MM.1S (cell line): ENCODE measurements around the gene RUNX1.

Experiments
- DNase-seq: peaks from one replicate; pipeline ENCODE4 v3.0.0-alpha.2; 2015
- H2AFZ ChIP-seq: fragments of 300-600 bp; sonication (generic); 2 replicates; pipeline ENCODE4 v1.6.0; 2016; ENCODE audit warnings: antibody characterized with exemption, low read length
- H3F3A ChIP-seq: fragments of 300-600 bp; sonication (generic); 2 replicates; pipeline ENCODE4 v1.6.1; 2016; ENCODE audit warnings: mild to moderate bottlenecking, antibody characterized with exemption, low read length, moderate library complexity, mixed read lengths; ENCODE audit not compliant: insufficient read depth
- H3K27ac ChIP-seq: fragments of 300-600 bp; sonication (generic); 2 replicates; pipeline ENCODE4 v1.5.1; 2016; ENCODE audit warnings: mild to moderate bottlenecking, low read length
- H3K27me3 ChIP-seq: fragments of 300-600 bp; sonication (generic); replicated peaks from 2 replicates; pipeline ENCODE4 v1.6.0; 2016; ENCODE audit warnings: low read length; ENCODE audit not compliant: insufficient read depth
- H3K36me3 ChIP-seq: fragments of 300-600 bp; sonication (generic); replicated peaks from 2 replicates; pipeline ENCODE4 v1.6.1; 2016; ENCODE audit warnings: mild to moderate bottlenecking, low read length, mixed read lengths; ENCODE audit not compliant: insufficient read depth
- H3K4me1 ChIP-seq: fragments of 300-600 bp; sonication (generic); 2 replicates; pipeline ENCODE4 v1.6.1; 2016; ENCODE audit warnings: low read length, mixed read lengths
- H3K4me2 ChIP-seq: fragments of 300-600 bp; sonication (generic); 2 replicates; pipeline ENCODE4 v1.6.0; 2016; ENCODE audit warnings: low read depth, low read length
- H3K4me3 ChIP-seq: fragments of 300-600 bp; sonication (generic); 2 replicates; pipeline ENCODE4 v1.5.1; 2016; ENCODE audit warnings: low read length, mixed read lengths
- H3K79me2 ChIP-seq: fragments of 300-600 bp; sonication (generic); 2 replicates; pipeline ENCODE4 v1.6.1; 2016; ENCODE audit warnings: mixed run types, low read length, mixed read lengths
- H3K9ac ChIP-seq: fragments of 300-600 bp; sonication (generic); 2 replicates; pipeline ENCODE4 v1.6.1; 2016; ENCODE audit warnings: low read length, mixed read lengths
- H3K9me2 ChIP-seq: fragments of 300-600 bp; sonication (generic); replicated peaks from 2 replicates; pipeline ENCODE4 v1.6.1; 2016; ENCODE audit warnings: mild to moderate bottlenecking, low read length, mixed read lengths; ENCODE audit not compliant: insufficient read depth
- H3K9me3 ChIP-seq: fragments of 300-600 bp; sonication (generic); replicated peaks from 2 replicates; pipeline ENCODE4 v1.6.1; 2016; ENCODE audit warnings: mild to moderate bottlenecking, low read length, mixed read lengths; ENCODE audit not compliant: insufficient read depth
- H4K20me1 ChIP-seq: fragments of 300-600 bp; sonication (generic); 2 replicates; pipeline ENCODE4 v1.6.1; 2016; ENCODE audit warnings: mild to moderate bottlenecking, low read length, moderate library complexity, mixed read lengths; ENCODE audit not compliant: insufficient read depth
- EZH2 ChIP-seq: fragments of 300-600 bp; sonication (generic); optimal IDR thresholded peaks from 2 replicates; pipeline ENCODE3; 2017; ENCODE audit warnings: low read depth, mild to moderate bottlenecking, antibody characterized with exemption, low read length, mixed read lengths
- EZH2phosphoT487 ChIP-seq: fragments of 300-600 bp; sonication (generic); IDR thresholded peaks from 2 replicates; pipeline ENCODE4 v1.6.1; 2018; ENCODE audit warnings: antibody characterized with exemption, low read length
- TF ChIP-seq, protein P1 (sequence below): fragments of 300-600 bp; sonication (generic); IDR thresholded peaks from 2 replicates; pipeline ENCODE4 v1.5.1; 2016; ENCODE audit warnings: antibody characterized with exemption, low read length, mixed read lengths

RUNX1 gene

DNA sequence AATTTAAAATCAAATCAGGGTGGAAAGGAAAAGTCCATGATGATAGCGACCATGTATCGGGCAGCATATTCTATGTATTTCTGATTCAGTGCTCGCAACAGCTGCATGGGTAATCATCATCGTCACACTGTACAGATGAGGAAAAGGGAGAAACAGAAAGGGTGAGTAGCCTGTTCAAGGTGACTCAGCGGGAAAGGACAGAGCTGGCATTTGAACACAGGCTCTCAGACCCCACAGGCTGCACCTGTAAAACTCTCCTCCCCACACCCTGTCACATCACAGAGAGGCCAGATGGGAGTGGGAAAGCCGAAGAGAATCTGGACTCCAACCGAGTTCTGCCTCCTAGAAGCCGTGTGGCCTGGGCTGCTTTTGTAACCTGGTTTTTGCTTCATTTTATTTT, 14.0 kb downstream of the RUNX1 start:
- DNase-seq = no peak
- Histone ChIP-seq H3F3A (no peaks in the 10 kb centered on the region), H3K9ac (no peak overlapping the region), H3K36me3 (no peaks in the 10 kb centered on the region), H4K20me1 (no peaks in the 10 kb centered on the region), H3K27ac (no peak overlapping the region), H3K4me1 (no peaks in the 10 kb centered on the region), H3K4me2 (no peak overlapping the region), H3K27me3 (no peaks in the 10 kb centered on the region), H3K9me3 (no peaks in the 10 kb centered on the region), H2AFZ (no peak overlapping the region), H3K9me2 (no peaks in the 10 kb centered on the region), H3K4me3 (no peak overlapping the region), H3K79me2 (no peaks in the 10 kb centered on the region)
- TF ChIP-seq, protein P1, sequence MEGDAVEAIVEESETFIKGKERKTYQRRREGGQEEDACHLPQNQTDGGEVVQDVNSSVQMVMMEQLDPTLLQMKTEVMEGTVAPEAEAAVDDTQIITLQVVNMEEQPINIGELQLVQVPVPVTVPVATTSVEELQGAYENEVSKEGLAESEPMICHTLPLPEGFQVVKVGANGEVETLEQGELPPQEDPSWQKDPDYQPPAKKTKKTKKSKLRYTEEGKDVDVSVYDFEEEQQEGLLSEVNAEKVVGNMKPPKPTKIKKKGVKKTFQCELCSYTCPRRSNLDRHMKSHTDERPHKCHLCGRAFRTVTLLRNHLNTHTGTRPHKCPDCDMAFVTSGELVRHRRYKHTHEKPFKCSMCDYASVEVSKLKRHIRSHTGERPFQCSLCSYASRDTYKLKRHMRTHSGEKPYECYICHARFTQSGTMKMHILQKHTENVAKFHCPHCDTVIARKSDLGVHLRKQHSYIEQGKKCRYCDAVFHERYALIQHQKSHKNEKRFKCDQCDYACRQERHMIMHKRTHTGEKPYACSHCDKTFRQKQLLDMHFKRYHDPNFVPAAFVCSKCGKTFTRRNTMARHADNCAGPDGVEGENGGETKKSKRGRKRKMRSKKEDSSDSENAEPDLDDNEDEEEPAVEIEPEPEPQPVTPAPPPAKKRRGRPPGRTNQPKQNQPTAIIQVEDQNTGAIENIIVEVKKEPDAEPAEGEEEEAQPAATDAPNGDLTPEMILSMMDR = no peak
- TF ChIP-seq EZH2phosphoT487 = no peak

DNA sequence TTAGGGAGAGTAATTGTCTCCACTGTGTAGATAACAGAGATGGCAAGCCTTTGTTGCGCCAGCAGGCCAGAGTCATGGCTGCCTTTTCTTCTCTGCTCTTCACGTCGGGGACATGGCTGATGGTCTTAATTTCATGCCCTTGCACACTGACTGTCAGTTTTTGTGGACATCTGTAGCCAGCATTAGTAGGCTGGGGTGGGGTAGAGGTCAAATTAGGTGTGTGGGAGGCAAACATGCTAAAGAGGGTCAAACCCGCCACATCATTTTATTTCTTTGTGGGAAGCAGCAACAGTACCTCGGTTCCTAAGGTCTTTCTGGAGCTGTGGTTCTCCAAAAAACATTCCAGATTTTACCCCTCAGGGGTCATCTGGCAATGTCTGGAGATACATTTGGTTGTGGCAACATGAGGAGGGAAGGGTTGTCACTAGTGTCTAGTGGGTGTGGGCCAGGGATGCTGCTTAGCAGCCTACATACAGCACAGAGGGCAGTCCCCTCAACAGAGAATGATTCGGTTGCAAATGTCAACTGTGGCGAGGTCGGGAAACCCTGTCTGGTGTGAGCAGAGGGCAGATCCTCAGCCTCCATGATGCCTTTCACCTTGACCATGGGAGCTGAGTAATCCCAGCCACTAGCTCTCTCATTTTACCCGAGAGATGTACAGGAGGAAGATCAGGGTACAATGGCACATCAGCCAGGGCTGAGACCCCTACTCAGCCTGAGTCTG, 14.7 kb downstream of the RUNX1 start:
- no peaks in the 10 kb centered on the region for H3K79me2 ChIP-seq
- H3K4me1 ChIP-seq = no peaks in the 10 kb centered on the region
- H4K20me1 ChIP-seq = no peaks in the 10 kb centered on the region
- TF ChIP-seq EZH2 (no peak), EZH2phosphoT487 (no peak)
- TF ChIP-seq, protein P1 = no peak
- no peaks in the 10 kb centered on the region for H3F3A ChIP-seq
- H3K4me2 ChIP-seq = no peak overlapping the region
- no peaks in the 10 kb centered on the region for H3K9me3 ChIP-seq
- no peaks in the 10 kb centered on the region for H3K9me2 ChIP-seq
- H2AFZ ChIP-seq = no peak overlapping the region
- no peak overlapping the region for H3K9ac ChIP-seq
- no peak overlapping the region for H3K4me3 ChIP-seq
- no peak for DNase-seq
- H3K27ac ChIP-seq = no peak overlapping the region
- H3K27me3 ChIP-seq = no peaks in the 10 kb centered on the region
- H3K36me3 ChIP-seq = no peaks in the 10 kb centered on the region

DNA sequence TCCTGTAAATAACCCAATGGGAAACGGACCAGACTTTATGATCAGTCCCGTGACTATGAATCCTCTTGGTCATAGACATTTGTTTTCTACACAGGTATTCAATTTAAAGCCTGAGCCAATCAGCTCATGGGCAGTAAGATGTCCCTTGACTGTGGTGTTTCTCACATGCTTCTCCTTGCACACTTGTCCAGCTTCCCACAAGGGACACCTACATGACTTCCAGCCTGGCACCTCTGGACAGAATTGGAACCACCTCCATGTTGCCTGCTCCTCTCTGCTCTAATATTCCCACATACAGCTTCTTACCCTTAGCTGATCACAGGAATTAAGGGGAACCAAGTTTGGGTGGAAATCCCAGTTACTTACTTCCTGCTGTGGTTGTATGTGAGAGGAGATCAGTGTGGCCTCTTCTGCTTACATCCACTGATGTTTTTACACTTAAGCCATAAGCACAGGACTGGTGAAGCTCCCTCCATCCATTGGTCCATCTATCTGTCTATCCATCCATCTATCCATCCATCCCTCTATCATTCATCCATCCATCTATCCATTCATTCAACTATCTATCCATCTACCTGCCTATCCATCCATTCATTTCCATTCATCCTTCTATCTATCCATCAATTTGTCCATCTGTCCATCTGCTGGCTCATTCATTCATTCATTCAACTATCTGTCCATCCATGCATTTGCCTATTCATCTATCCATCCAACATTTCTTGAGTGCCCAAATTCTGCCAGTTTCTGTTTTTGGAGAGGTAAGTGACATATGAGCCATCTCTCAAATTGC, 16.4 kb downstream of the RUNX1 start:
- Histone ChIP-seq H3K27ac (no peak overlapping the region), H3K4me1 (peaks cover 15% of the 10 kb centered on the region), H3K9ac (no peak overlapping the region), H3F3A (peaks cover 10% of the 10 kb centered on the region), H4K20me1 (no peaks in the 10 kb centered on the region), H2AFZ (no peak overlapping the region), H3K27me3 (no peaks in the 10 kb centered on the region), H3K4me2 (no peak overlapping the region), H3K4me3 (no peak overlapping the region), H3K9me2 (no peaks in the 10 kb centered on the region), H3K79me2 (no peaks in the 10 kb centered on the region), H3K36me3 (no peaks in the 10 kb centered on the region), H3K9me3 (no peaks in the 10 kb centered on the region)
- TF ChIP-seq EZH2 = no peak
- TF ChIP-seq, protein P1 = no peak
- TF ChIP-seq EZH2phosphoT487 = no peak
- DNase-seq = no peak
